HG03175 (cell line): Measurements from ENCODE around the gene IRX4.

ENCODE experiments used
- ATAC-seq: cut with Tn5 transposase; IDR thresholded peaks from one replicate; pipeline ENCODE4 v1.9.1; 2021; ENCODE audit warnings: mild to moderate bottlenecking, moderate library complexity; ENCODE audit not compliant: unreplicated experiment

The IRX4 gene

GRCh38 chr5:1914471-1914870 lies 31.7 kb upstream of the IRX4 start:
- ATAC-seq, result no peak

GRCh38 chr5:1913578-1913977 lies 30.9 kb upstream of the IRX4 start:
- ATAC-seq, result no peak

- no peak for ATAC-seq
These were observed 30.3 kb upstream of the IRX4 start for GRCh38 chr5:1912951-1913565.

DNA sequence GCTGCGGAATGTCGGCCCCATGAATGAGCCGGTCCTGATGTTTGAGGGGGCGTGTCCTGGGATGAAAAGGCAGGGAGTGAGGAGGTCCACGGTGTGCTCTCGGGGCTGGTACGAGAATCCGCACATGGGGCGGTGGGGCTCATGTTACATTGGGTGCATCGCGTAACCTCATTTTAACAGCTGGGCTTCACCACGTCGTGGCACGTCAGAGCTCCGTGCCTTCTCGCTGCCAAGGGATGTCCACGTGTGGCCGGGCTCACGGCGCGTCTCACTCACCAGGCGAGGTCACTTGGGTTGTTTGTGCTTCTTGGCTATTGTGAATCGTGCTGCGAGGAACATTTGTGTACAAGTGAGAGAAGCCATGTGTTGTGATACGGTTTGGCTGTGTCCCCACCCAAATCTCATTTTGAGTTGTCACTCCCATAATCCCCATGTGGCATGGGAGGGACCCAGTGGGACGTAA lies 29.1 kb upstream of the IRX4 start:
- ATAC-seq, result no peak

DNA sequence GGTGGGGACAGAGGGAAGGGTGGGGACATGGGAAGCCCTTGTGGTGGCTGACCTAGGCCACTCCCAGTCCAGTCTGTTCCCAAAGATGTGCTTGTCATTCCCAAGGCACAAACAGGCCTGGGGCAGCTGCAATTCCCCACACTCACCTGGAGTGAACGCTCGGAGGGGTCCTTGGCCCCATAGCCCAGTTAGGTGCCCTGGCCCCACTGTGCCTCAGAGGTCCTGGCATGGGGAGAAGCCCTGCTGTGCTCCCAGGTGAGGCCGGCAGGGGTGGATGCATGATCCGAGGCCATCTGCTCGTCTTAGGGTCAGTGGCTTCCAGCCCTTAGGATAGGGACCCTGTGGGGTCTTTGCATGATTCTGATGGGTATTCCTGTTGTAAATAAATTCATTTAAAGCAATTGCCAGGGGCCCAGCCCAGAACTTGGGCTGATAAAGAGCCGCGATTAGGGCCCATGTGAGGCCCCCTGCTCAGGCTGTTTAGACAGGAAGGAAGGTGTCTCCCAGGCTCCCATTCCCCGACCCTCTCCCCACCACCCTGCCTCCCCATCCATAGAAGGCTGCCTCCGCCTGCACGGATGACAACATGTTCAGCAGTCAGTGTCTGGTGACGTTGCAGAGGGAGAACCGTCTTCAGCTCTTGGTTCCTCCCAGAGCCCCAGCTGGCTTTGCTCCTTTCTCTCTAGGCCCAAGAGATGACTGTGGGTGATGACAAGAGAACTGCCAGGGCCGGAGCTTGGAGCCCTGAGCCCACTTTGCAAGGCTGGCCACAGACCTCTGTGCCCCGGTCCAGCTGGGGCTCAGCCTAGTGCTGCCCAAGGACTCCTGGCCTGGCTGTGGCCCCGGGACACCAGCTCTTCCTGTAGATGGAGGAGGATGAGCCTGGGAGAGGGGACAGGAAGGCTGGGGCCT lies 28.4 kb upstream of the IRX4 start:
- no peak for ATAC-seq

DNA sequence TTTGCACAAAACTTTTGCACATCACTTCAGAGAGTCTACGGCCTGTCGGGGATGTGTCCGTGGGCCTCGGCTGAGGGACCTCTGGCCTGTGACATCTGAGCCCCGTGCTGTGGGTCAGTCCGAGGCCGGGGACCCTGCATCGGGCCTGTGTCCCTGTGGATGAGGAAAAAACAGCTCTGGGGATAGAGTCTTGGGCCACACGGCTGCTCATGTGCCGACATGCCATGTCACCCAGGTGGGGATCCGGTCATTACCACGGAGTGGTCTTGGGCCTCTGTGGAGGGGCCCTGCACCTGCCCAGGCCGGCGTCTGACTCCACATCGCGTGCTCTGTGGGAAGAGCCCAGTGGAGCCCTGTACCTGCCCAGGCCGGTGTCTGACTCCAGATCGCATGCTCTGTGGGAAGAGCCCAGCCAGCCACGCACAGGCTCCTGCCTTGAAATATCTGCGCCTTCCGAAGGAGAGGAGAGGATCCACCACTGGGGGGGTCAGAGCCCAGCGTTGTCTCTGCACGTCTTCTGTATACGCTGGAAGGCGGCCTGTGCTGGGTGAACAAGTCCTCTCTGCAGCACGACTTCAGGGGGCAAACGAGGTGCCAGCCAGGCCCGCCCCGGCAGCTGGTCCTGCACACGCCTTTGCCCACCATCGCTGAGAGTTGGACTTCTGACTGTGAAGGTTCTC lies 27.5 kb upstream of the IRX4 start:
- no peak for ATAC-seq

- ATAC-seq, result no peak
These were observed 26.7 kb upstream of the IRX4 start for GRCh38 chr5:1909346-1909985.

DNA sequence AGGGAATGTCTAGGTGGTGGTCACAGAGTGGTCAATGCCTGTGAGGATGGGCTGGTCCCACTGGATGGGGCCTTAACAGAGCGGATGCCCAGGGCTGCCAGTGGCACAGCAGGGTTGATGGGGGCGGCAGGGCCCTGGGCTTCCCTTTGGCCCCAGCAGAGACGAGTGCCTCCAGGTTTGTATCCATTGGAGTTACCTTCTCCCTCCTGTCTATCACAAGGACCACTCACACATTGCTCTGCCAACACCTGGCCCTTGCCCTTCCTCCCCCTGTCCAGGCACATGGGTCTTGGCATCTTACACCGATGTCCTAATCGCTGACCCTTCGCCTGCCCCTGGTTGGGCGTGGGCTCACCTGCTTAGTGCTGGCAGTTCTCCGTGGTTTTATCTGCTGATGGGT lies 26.2 kb upstream of the IRX4 start:
- no peak for ATAC-seq

DNA sequence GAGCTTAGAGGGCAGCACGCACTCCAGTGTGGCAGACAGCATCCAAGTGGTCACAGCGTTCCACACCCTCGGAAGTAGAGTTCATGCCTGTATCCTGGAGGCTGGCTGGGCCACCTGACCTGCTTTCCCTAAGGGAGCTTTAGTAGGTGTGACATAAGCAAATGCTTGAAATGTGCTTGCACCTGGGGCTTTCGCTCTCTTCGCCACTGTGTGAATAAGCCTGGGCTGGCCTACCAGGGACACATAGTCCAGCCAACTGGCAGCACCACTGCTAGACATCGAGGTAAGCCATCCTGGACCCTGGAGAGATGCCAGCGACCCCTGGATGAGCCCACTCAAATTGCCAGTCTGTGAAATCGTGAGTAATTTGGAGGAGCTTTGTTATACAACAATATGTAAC lies 24.9 kb upstream of the IRX4 start:
- no peak for ATAC-seq

DNA sequence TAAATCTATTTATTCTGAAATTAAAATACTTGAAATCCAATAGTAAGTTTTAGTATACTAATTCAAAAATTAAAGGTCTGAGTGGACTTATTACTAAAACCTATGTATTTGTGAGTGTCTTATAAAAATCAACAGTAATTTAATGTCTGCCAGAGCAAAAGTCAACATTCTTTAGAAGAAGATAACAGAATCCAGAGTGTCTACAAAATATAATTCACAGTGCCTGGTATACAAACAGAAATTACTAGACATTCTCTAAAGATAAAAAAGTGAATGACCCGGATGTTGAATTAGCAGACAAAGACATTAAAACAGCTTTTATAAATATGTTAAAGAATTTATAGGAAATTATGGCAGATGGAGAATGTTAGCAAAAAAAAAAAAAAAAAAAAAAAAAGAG lies 22.4 kb upstream of the IRX4 start:
- no peak for ATAC-seq

DNA sequence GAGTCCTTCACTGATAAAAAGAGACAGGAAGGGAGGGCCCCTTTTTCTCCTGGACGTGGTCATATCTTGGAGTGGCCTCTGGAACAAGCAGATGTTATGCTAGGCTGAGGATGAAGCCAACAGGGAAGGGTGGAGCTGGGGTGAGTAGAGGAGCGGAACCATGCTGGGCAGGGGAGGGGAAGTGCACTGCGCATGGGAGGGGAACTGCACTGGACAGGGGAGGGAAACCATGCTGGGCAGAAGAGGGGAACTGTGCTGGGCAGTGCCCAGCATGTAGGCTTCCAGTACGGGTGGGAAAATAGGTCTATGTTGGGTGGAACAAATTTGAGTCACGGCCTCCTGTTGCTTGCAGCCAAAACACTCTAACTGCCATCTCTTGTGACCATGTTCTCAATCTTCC lies 19.3 kb upstream of the IRX4 start:
- no peak for ATAC-seq

DNA sequence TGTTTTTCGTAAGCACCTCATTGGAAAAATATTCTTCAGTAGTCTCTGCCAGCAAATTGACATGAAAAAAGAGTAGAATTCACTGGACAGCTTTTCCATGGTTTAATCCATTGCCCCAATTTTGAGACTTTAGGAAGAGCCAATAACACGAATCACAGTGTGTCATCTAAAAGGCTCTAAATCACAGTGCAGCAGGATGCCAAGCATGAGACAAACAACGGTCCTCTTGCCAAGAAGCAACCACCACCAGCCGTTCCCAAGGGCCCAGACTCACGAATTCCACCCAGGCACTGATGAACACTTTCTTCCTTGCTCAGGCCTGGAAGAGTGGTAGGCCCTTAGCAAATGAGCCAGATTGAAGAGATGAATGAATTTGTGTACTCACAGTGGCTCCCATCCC lies 18.3 kb upstream of the IRX4 start:
- ATAC-seq, result no peak

- no peak for ATAC-seq
These were observed 16.5 kb upstream of the IRX4 start for GRCh38 chr5:1899201-1899600.

GRCh38 chr5:1897816-1898450 lies 15.2 kb upstream of the IRX4 start:
- ATAC-seq, result no peak

GRCh38 chr5:1897386-1897785 lies 14.7 kb upstream of the IRX4 start:
- no peak for ATAC-seq

DNA sequence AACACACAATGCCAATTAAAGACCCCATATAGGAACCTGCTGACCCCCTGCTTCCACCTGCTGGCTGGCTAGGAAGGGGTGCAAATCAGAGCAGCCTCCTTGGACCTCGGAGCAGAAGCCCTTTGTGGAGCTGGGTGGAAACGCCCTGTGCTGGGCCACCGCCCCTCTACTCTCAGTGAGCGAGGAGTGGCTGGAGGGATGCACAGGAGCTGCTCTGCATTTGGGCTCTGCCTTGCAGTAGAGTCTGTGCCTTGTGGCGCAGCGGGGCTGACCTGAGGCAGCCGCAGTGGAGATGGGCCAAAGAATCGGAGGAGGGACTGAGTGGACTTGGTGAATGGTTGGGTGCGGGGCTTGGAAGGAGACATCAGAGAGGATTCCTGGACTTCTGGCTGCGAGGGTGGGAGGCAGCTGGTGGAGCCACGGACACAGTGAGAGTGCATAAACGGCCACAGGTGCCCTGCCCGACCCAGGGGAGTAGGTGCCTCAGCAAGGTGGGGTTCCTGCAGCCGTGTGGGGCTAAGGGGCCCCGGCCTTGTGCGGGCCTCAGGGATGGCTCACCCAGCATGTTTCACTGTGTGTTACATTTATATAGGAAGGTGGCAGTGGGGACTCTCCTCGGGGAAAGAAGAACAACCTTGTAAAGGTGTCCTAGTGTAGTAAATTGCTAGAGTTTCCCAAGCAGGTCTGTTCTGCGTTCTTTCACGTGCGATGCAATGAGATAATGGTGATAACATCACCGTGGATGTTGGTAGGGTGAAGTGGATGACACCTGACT lies 14.1 kb upstream of the IRX4 start:
- ATAC-seq, result no peak

- ATAC-seq, result no peak
These were observed 13.2 kb upstream of the IRX4 start for GRCh38 chr5:1895739-1896420.

- no peak for ATAC-seq
These were observed 11.5 kb upstream of the IRX4 start for GRCh38 chr5:1894243-1894642.

DNA sequence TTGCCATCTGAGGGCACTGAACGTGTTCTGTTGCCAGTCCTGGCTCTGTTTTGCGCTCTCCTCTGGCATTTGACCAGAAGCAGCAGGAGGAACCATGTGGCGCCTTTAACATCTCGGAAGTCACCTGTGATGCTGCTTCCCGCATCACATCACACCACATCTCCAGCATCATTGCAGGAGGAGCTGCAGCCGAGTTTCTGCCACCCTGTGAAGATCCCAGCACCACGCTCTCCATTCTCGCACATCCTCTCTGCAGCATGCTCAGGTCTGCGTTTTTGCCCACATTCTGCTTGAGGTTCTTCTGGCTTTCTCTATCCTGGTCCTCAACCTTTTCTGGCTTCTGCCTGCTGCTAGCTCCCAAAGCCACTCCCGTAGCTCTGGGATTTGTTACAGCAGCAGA lies 11.0 kb upstream of the IRX4 start:
- ATAC-seq, result no peak
